Prostate gland (tissue), 2 donors: ENCODE measurements around the gene AARSD1.

Experiments used
- POLR2A ChIP-seq: fragments of 450-650 bp; IDR thresholded peaks from one replicate; pipeline ENCODE4 v1.6.1; 2016; ENCODE audit warnings: antibody characterized with exemption, mild to moderate bottlenecking
- TF ChIP-seq, protein P1 (sequence below), 4 experiments: fragments of 200-600 bp in 2 of 4; fragments of 450-650 bp in 2 of 4; sonication (generic) in 2 of 4; IDR thresholded peaks; 1 replicate in 3 of 4; 2 replicates in 1 of 4; pipeline ENCODE4 v1.5.1; 2016 to 2019; ENCODE audit warnings: antibody characterized with exemption in 4 of 4, mild to moderate bottlenecking in 2 of 4, moderate library complexity in 2 of 4

DNA sequence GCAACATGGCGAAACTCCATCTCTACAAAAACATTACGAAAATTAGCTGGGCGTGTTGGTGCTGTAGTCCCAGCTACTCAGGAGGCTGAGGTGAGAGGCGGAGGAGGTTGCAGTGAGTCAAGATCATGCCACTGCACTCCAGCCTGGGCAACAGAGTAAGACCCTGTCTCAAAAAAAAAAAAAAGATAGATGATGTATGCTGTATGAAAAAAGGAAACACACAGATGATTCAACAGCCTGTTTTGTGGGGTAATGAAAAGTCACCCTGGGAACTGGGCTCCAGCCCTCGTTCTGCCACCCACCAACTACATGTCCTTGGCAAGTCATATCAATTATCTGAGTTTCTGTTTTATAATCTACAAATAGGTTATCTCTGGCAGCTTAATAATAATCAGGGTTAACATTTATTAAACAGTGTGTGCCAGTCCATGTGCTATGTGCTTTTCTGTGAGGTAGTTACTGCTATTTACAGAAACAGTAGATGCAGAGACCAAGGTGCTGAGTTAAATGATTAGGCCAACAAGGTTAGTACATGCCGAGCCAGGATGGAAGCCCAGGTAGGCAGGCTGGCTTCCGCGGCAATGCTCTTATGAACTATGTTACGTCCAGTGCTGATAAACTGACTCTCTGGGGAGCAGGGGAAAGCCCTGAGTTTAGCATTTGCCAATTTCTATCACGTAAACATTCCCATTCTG, 62.6 kb downstream of the AARSD1 start:
- TF ChIP-seq, protein P1, sequence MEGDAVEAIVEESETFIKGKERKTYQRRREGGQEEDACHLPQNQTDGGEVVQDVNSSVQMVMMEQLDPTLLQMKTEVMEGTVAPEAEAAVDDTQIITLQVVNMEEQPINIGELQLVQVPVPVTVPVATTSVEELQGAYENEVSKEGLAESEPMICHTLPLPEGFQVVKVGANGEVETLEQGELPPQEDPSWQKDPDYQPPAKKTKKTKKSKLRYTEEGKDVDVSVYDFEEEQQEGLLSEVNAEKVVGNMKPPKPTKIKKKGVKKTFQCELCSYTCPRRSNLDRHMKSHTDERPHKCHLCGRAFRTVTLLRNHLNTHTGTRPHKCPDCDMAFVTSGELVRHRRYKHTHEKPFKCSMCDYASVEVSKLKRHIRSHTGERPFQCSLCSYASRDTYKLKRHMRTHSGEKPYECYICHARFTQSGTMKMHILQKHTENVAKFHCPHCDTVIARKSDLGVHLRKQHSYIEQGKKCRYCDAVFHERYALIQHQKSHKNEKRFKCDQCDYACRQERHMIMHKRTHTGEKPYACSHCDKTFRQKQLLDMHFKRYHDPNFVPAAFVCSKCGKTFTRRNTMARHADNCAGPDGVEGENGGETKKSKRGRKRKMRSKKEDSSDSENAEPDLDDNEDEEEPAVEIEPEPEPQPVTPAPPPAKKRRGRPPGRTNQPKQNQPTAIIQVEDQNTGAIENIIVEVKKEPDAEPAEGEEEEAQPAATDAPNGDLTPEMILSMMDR (IDR thresholded peaks at IDR 0.05): no peak
- TF ChIP-seq POLR2A: no peak
